Ovary (tissue), 9 donors: Measurements from ENCODE around the gene DMPK. TPM values are rescaled to one million over a fixed set of nuclear protein-coding genes. Genes with fewer than 3 reads are reported as not detected.
A peak's percentile ranks its signal among the peaks of the same experiment; 100 is the strongest.
"Not testable (repeated sequence)": the region's sequence is repeated elsewhere in the genome, so short reads cannot be mapped to it uniquely, and the experiment has no call there.

Source experiments
- DNase-seq, 5 donors: peaks; one replicate each; pipeline ENCODE4 v3.0.0-alpha.2; 2019 to 2020
- H3K27ac ChIP-seq, 2 donors: fragments of 200-600 bp; one replicate each; pipeline versions ENCODE4 v1.5.1 to v1.8.0; 2019 to 2022
- H3K27me3 ChIP-seq: fragments of 200-600 bp; one replicate; pipeline ENCODE4 v1.8.0; 2022
- H3K36me3 ChIP-seq: fragments of 200-600 bp; sonication (generic); one replicate; pipeline ENCODE4 v1.5.1; 2019
- H3K4me1 ChIP-seq: one replicate; pipeline ENCODE4 v1.8.1; 2013; ENCODE audit warnings: mild to moderate bottlenecking, moderate library complexity; ENCODE audit not compliant: insufficient read depth
- H3K4me3 ChIP-seq: fragments of 200-600 bp; sonication (generic); one replicate; pipeline ENCODE4 v1.5.1; 2017
- H3K9me3 ChIP-seq, 2 donors: fragments of 200-600 bp in 1 of 2; sonication (generic) in 1 of 2; one replicate each; pipeline versions ENCODE4 v1.5.1 to v1.8.1; 2013 to 2019; ENCODE audit warnings: mild to moderate bottlenecking in 1 of 2, moderate library complexity in 1 of 2
- EP300 ChIP-seq: sonication (generic); formaldehyde crosslinking; IDR thresholded peaks from one replicate; pipeline ENCODE4 v1.6.1; 2017; ENCODE audit warnings: antibody characterized with exemption
- POLR2A ChIP-seq: fragments of 450-650 bp; IDR thresholded peaks from one replicate; pipeline ENCODE4 v1.6.1; 2017; ENCODE audit warnings: antibody characterized with exemption, mild to moderate bottlenecking, moderate library complexity
- WGBS, 3 donors: extraction: QIAGEN DNeasy Blood & Tissue Kit in 1 of 3; methylation state at CpG; one replicate each; pipeline versions ENCODE4 v1.1.5 to v1.1.7; 2013 to 2017; 5-methylcytosine and 5-hydroxymethylcytosine counted together
- intact Hi-C, 4 donors: fragments of 100-400 bp; cut with DNase I; formaldehyde crosslinking; loops; one replicate each; pipeline versions ENCODE4 v1.11.0 to v1.15.1; 2022 to 2023
- polyA plus RNA-seq, 2 donors: library from polyadenylated mRNA; stranded (reverse); fragments of 200-250 nt in 1 of 2; fragments of 350-450 nt in 1 of 2; fragmentation: Illumina TruSeq in 1 of 2; extraction: RNeasy Lipid Tissue Mini Kit (QIAGEN cat#74804) in 1 of 2; gene quantifications; one replicate each; pipeline ENCODE4 v1.2.3, GENCODE V29; 2013 to 2014
- total RNA-seq, 7 donors: library from RNA; depleted of rRNA in 2 of 7; stranded (reverse); fragments of >200 nt in 2 of 7; fragmentation: NEBNext Ultra II Directional in 3 of 7; extraction: Animal tissue kit (Norgen Biotek cat#: 25700) in 3 of 7; gene quantifications; one replicate each; pipeline versions ENCODE4 v1.1.0 to v1.2.4, GENCODE V29; 2016 to 2023
- TF ChIP-seq, protein P1 (sequence below), 3 donors: fragments of 450-650 bp in 2 of 3; fragments of 200-600 bp in 1 of 3; IDR thresholded peaks; one replicate each; pipeline versions ENCODE4 v1.5.1 to v1.8.0; 2016 to 2022; ENCODE audit warnings: antibody characterized with exemption in 3 of 3, mild to moderate bottlenecking in 1 of 3
- donor health status: DM: no; HTN: no; CAD: no; lungs with moderate emphysema.
- donor health status: DM: no; HTN: no; CAD: no.
- donor health status: Bipolar disorder and iron deficiency.
- donor health status: DM: yes; HTN: yes; CAD: no.
- donor health status: DM: no; HTN: no; CAD: no.
- donor health status: DM: yes; HTN: yes; CAD: no.

The DMPK gene
- total and polyA plus RNA-seq, 9 donors = 21.0 to 105 (median 56.7) TPM

DNA sequence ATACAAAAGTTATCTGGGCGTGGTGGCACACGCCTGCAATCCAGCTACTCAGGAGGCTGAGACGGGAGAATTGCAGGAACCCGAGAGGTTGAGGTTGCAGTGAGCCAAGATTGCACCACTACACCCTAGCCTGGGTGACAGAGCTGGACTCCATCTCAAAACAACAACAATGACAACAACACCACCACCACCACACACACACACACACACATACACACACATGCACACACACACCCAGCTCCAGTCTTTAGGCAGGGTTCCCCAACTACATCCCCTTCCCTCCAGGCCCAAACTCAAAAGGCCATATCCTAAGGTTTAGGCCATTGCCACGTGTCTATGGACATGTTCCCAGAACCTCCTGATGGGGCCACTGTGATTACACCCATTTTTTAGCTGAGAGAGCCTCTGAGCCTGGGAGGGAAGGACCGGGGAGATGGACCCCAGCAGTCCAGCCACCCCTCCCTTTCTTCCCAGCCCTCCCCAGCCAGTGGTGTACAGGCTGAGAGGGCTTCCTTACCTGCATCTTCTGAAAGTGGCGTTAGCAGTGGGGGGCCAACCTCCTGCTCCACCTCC lies 19.4 kb upstream of the DMPK start:
- Histone ChIP-seq H3K4me3 (no peak overlapping the region), H3K27me3 (no peaks in the 10 kb centered on the region), H3K36me3 (no peaks in the 10 kb centered on the region), H3K4me1 (no peaks in the 10 kb centered on the region), H3K9me3 (no peaks in the 10 kb centered on the region), H3K27ac (no peak overlapping the region)
- WGBS, 3 donors = 81 to 83% (median 82%) methylated on average over 7 of the region's 7 CpGs
- no peak for TF ChIP-seq POLR2A
- TF ChIP-seq, protein P1, sequence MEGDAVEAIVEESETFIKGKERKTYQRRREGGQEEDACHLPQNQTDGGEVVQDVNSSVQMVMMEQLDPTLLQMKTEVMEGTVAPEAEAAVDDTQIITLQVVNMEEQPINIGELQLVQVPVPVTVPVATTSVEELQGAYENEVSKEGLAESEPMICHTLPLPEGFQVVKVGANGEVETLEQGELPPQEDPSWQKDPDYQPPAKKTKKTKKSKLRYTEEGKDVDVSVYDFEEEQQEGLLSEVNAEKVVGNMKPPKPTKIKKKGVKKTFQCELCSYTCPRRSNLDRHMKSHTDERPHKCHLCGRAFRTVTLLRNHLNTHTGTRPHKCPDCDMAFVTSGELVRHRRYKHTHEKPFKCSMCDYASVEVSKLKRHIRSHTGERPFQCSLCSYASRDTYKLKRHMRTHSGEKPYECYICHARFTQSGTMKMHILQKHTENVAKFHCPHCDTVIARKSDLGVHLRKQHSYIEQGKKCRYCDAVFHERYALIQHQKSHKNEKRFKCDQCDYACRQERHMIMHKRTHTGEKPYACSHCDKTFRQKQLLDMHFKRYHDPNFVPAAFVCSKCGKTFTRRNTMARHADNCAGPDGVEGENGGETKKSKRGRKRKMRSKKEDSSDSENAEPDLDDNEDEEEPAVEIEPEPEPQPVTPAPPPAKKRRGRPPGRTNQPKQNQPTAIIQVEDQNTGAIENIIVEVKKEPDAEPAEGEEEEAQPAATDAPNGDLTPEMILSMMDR (IDR thresholded peaks at IDR 0.05) = no peak
- no peak for TF ChIP-seq EP300
- no peak for DNase-seq
- intact Hi-C loops = no loop called here

DNA sequence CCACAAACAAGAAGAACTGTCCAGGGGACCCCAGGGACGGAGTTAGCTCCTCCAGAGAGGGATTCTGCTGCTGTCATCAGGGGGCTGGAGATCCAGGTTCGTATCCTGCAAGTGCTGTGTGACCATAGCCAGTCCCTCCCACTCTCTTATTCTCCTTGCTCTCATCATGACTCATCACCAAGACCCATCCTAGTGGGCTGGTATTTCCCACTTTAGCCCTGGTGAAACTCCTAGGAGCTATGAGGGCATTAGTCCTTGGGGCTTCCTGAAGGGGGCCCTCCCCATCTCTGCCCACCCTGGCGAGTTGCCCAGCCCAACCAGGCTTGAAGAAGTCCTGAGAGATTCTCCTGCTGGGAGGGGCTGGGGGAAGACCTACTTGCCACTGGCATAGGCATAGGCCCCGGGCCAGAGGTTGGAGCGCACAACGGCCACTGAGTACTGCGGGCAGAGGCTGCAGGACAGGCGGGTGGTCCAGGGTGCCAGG lies 17.8 kb upstream of the DMPK start:
- no peak for DNase-seq
- Histone ChIP-seq H3K4me1 (no peaks in the 10 kb centered on the region), H3K9me3 (no peaks in the 10 kb centered on the region), H3K27ac (no peak overlapping the region), H3K4me3 (no peak overlapping the region), H3K36me3 (no peaks in the 10 kb centered on the region), H3K27me3 (no peaks in the 10 kb centered on the region)
- intact Hi-C loops = no loop called here
- TF ChIP-seq POLR2A (no peak), EP300 (no peak)
- TF ChIP-seq, protein P1 (IDR thresholded peaks at IDR 0.05) = no peak
- WGBS, 3 donors = 75 to 80% (median 76%) methylated on average over 8 of the region's 8 CpGs

DNA sequence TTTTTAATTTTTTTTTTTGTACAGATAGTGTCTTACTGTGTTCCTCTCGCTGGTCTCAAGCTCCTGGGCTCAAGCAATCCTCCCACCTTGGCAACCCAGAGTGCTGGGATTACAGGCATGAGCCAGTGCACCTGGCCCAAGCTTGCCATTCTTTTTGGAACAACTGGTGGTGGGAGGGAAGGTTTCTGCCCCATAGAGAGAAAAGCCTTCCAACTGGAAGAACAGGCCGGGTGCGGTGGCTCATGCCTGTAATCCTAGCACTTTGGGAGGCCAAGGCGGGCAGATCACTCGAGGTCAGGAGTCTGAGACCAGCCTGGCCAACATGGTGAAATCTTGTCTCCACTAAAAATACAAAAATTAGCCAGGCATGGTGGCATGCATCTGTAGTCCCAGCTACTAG lies 17.3 kb upstream of the DMPK start:
- intact Hi-C loops = loop anchor here in 2 of 4 donors (2.0 kb wide), 1 partner anchor 29 kb away; no protein-coding TSS in a partner anchor
- H3K36me3 ChIP-seq, H3K27ac ChIP-seq, H3K4me1 ChIP-seq, H3K9me3 ChIP-seq, H3K4me3 ChIP-seq, DNase-seq, H3K27me3 ChIP-seq: not testable (repeated sequence)
- WGBS, 3 donors = 47 to 60% (median 59%) methylated on average over 5 of the region's 5 CpGs

DNA sequence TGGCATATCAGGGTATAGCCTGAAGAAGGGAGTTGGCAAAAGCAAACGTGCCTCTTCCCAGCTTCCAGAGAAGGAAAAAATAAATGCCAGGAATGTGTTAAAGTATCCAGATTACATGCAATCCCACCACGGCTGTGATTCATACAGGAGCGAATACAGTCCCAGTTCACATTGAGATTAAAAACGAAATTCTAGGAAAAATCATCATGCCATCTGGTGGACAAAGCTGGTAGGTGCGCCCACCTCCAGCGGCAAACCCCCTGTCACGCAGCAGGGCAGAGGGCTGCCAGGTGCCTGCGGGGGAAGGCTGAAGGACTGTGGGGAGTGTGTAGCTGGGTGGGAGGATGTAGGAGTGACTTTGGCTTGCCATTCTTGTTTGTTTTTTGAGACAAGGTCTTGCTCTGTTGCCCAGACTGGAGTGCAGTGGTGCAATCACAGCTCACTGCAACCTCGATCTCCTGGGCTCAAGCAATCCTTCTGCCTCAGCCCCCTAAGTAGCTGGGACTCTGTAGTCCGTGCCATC lies 16.8 kb upstream of the DMPK start:
- H3K27me3 ChIP-seq = no peaks in the 10 kb centered on the region
- no peaks in the 10 kb centered on the region for H3K9me3 ChIP-seq
- intact Hi-C loops = loop anchor here in 2 of 4 donors (2.0 kb wide), 1 partner anchor 28 kb away; no protein-coding TSS in a partner anchor
- no peaks in the 10 kb centered on the region for H3K36me3 ChIP-seq
- TF ChIP-seq, protein P1 (IDR thresholded peaks at IDR 0.05) = peak; percentile 70 to 92 (median 87)
- TF ChIP-seq EP300 (no peak), POLR2A (no peak)
- H3K27ac ChIP-seq = no peak overlapping the region
- no peaks in the 10 kb centered on the region for H3K4me1 ChIP-seq
- no peak overlapping the region for H3K4me3 ChIP-seq
- DNase-seq = peak; percentile 65 to 85 (median 80)
- 2 to 3% (median 2%) methylated on average over 10 of the region's 10 CpGs for WGBS, 3 donors

DNA sequence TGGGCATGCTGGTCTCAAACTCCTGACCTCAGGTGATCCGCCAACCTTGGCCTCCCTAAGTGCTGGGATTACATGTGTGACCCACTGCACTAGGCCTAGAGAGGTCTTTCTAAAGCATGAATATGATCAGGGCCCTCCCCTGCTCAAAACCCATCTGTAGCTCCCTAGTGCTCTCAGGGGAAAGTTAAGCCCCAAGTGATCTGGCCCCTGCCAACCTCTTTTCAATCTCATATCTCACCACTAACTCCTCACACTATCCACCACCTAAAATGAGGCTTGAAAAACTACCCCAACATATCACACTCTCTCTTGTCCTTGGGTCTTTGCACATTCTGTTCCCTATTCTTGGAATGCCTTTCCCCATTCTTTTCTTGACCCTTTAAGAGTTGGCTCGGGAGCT lies 12.3 kb upstream of the DMPK start:
- no peak overlapping the region for H3K27ac ChIP-seq
- no peaks in the 10 kb centered on the region for H3K27me3 ChIP-seq
- 76 to 79% (median 77%) methylated on average over 2 of the region's 2 CpGs for WGBS, 3 donors
- intact Hi-C loops = no loop called here
- H3K9me3 ChIP-seq = no peaks in the 10 kb centered on the region
- no peak for DNase-seq
- H3K4me1 ChIP-seq = peaks cover 6% of the 10 kb centered on the region
- no peaks in the 10 kb centered on the region for H3K36me3 ChIP-seq
- no peak for TF ChIP-seq EP300
- TF ChIP-seq POLR2A = no peak
- TF ChIP-seq, protein P1 (IDR thresholded peaks at IDR 0.05) = no peak
- H3K4me3 ChIP-seq = no peak overlapping the region
